Sigmoid colon (tissue), 7 donors: ENCODE data around the gene OTOGL. TPM values are rescaled to one million over a fixed set of nuclear protein-coding genes. Genes with fewer than 3 reads are reported as not detected.

Experiments used
- DNase-seq: peaks from one replicate; pipeline ENCODE4 v3.0.0-alpha.2; 2019
- H3K27ac ChIP-seq, 4 donors: fragments of 200-600 bp; sonication (generic); one replicate each; pipeline ENCODE4 v1.5.1; 2016 to 2019; ENCODE audit warnings: mild to moderate bottlenecking in 1 of 4
- H3K27me3 ChIP-seq, 3 donors: fragments of 200-600 bp; sonication (generic); one replicate each; pipeline ENCODE4 v1.5.1; 2019; ENCODE audit warnings: mild to moderate bottlenecking in 1 of 3
- H3K36me3 ChIP-seq, 4 donors: fragments of 200-600 bp; sonication (generic); one replicate each; pipeline ENCODE4 v1.5.1; 2016 to 2019
- H3K4me1 ChIP-seq, 4 donors: fragments of 200-600 bp; sonication (generic); one replicate each; pipeline ENCODE4 v1.5.1; 2017 to 2019
- H3K4me3 ChIP-seq, 4 donors: fragments of 200-600 bp; sonication (generic); one replicate each; pipeline ENCODE4 v1.5.1; 2017 to 2019; ENCODE audit warnings: mild to moderate bottlenecking in 2 of 4, moderate library complexity in 1 of 4
- H3K9me3 ChIP-seq, 4 donors: fragments of 200-600 bp in 3 of 4; sonication (generic) in 3 of 4; one replicate each; pipeline versions ENCODE4 v1.5.1 to v1.6.1; 2013 to 2019
- CTCF ChIP-seq, 4 experiments: fragments of 450-650 bp in 3 of 4; fragments of 200-600 bp in 1 of 4; IDR thresholded peaks; one replicate each; pipeline ENCODE4 v1.5.1; 2016 to 2019; ENCODE audit warnings: antibody characterized with exemption in 4 of 4, mild to moderate bottlenecking in 3 of 4, moderate library complexity in 2 of 4
- EP300 ChIP-seq, 4 donors: sonication (generic); formaldehyde crosslinking; IDR thresholded peaks; one replicate each; pipeline ENCODE4 v1.6.1; 2017; ENCODE audit warnings: antibody characterized with exemption in 4 of 4
- POLR2A ChIP-seq, 2 donors: fragments of 450-650 bp; IDR thresholded peaks; one replicate each; pipeline ENCODE4 v1.6.1; 2016; ENCODE audit warnings: antibody characterized with exemption in 2 of 2, mild to moderate bottlenecking in 2 of 2, moderate library complexity in 2 of 2
- POLR2AphosphoS5 ChIP-seq, 4 donors: sonication (generic); formaldehyde crosslinking; IDR thresholded peaks; one replicate each; pipeline ENCODE4 v1.6.1; 2017; ENCODE audit warnings: antibody characterized with exemption in 4 of 4
- WGBS, 2 donors: extraction: QIAGEN DNeasy Blood & Tissue Kit; methylation state at CpG; one replicate each; pipeline ENCODE4 v1.1.7; 2013; 5-methylcytosine and 5-hydroxymethylcytosine counted together
- intact Hi-C: fragments of 100-400 bp; cut with DNase I; formaldehyde crosslinking; loops from one replicate; pipeline ENCODE4 v1.15.1; 2023
- polyA plus RNA-seq, 3 donors: library from polyadenylated mRNA; stranded (reverse); fragments of 200-250 nt; gene quantifications; one replicate each; pipeline ENCODE4 v1.2.3, GENCODE V29; 2013
- total RNA-seq, 4 donors: library from RNA; depleted of rRNA; stranded (reverse); fragments of >200 nt; gene quantifications; one replicate each; pipeline ENCODE4 v1.1.0, GENCODE V29; 2016
- donor health status: healthy with polysubstance abuse.
- donor health status: Bipolar disorder and iron deficiency.
- donor health status: healthy.

OTOGL gene
- total and polyA plus RNA-seq, 7 donors: 0.07 to 4.7 (median 0.81) TPM; not detected in 2

GRCh38 chr12:80359703-80360102, 260.4 kb downstream of the OTOGL start:
- Histone ChIP-seq H3K4me1 (no peaks in the 10 kb centered on the region), H3K4me3 (no peak overlapping the region), H3K36me3 (no peaks in the 10 kb centered on the region), H3K27ac (no peak overlapping the region), H3K27me3 (no peaks in the 10 kb centered on the region), H3K9me3 (no peaks in the 10 kb centered on the region)
- TF ChIP-seq CTCF (IDR thresholded peaks at IDR 0.05) (no peak), POLR2A (IDR thresholded peaks at IDR 0.05) (no peak), POLR2AphosphoS5 (IDR thresholded peaks at IDR 0.05) (no peak), EP300 (IDR thresholded peaks at IDR 0.05) (no peak)
- intact Hi-C loops: no loop called here
- no peak for DNase-seq

GRCh38 chr12:80364056-80364455, 264.7 kb downstream of the OTOGL start:
- H3K9me3 ChIP-seq: no peaks in the 10 kb centered on the region
- WGBS, 2 donors: 83 to 85% methylated on average over 3 of the region's 3 CpGs
- TF ChIP-seq EP300 (IDR thresholded peaks at IDR 0.05) (no peak), POLR2A (IDR thresholded peaks at IDR 0.05) (no peak), POLR2AphosphoS5 (IDR thresholded peaks at IDR 0.05) (no peak), CTCF (IDR thresholded peaks at IDR 0.05) (no peak)

DNA sequence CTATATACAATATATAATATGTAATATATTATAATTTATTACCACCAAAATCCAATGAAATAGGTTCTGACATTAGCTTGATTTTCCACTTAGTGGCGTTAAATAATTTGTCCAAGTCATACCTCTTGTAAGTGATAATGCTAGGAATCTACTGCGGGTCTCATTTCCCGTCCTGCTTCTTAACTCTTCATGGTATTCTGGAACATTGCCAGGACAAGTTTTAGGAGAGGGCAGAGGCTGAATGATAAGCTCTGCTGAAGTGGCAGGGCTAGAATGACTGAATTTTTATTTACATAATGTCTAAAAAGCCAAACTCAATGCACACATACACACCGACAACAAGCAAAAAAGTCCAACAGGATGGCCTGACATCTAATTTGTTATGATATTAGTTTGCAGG, 274.3 kb downstream of the OTOGL start:
- TF ChIP-seq POLR2A (IDR thresholded peaks at IDR 0.05) (no peak), POLR2AphosphoS5 (IDR thresholded peaks at IDR 0.05) (no peak), CTCF (IDR thresholded peaks at IDR 0.05) (no peak), EP300 (IDR thresholded peaks at IDR 0.05) (no peak)
- Histone ChIP-seq H3K27ac (no peak overlapping the region), H3K27me3 (no peaks in the 10 kb centered on the region), H3K9me3 (no peaks in the 10 kb centered on the region), H3K4me1 (no peaks in the 10 kb centered on the region), H3K36me3 (no peaks in the 10 kb centered on the region), H3K4me3 (no peak overlapping the region)
- intact Hi-C loops: no loop called here
- DNase-seq: no peak
- 85 to 86% methylated on average over 4 of the region's 4 CpGs for WGBS, 2 donors

More at GRCh38 chr12:80364056-80364455, 264.7 kb downstream of the OTOGL start:
- Histone ChIP-seq H3K4me3 (no peak overlapping the region), H3K4me1 (no peaks in the 10 kb centered on the region), H3K27me3 (no peaks in the 10 kb centered on the region), H3K27ac (no peak overlapping the region), H3K36me3 (no peaks in the 10 kb centered on the region)
- intact Hi-C loops: no loop called here
- no peak for DNase-seq

DNA sequence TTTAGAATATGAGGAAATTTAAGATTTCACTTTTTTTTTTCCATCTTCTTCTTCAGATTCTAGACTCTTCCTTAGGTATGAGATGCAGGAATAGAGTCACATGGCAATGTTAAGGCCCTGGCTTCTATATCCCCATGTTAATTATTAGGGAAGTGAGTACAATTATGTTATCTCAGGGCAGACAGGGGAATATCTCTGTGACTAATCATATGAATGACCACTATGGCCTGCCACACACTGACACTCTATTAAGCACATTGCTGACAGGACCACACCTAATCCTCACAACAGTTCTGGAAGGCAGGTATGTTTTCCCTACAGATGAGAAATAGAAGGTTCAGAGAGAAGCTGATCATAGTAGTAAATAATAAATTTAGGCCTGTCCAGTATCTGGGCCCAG, 275.3 kb downstream of the OTOGL start:
- H3K4me1 ChIP-seq: no peaks in the 10 kb centered on the region
- H3K27ac ChIP-seq: no peak overlapping the region
- intact Hi-C loops: no loop called here
- H3K27me3 ChIP-seq: no peaks in the 10 kb centered on the region
- H3K9me3 ChIP-seq: no peaks in the 10 kb centered on the region
- TF ChIP-seq POLR2A (IDR thresholded peaks at IDR 0.05): no peak
- TF ChIP-seq CTCF (IDR thresholded peaks at IDR 0.05): no peak
- no peak for TF ChIP-seq POLR2AphosphoS5 (IDR thresholded peaks at IDR 0.05)
- TF ChIP-seq EP300 (IDR thresholded peaks at IDR 0.05): no peak
- no peak for DNase-seq
- H3K4me3 ChIP-seq: no peak overlapping the region
- no peaks in the 10 kb centered on the region for H3K36me3 ChIP-seq

DNA sequence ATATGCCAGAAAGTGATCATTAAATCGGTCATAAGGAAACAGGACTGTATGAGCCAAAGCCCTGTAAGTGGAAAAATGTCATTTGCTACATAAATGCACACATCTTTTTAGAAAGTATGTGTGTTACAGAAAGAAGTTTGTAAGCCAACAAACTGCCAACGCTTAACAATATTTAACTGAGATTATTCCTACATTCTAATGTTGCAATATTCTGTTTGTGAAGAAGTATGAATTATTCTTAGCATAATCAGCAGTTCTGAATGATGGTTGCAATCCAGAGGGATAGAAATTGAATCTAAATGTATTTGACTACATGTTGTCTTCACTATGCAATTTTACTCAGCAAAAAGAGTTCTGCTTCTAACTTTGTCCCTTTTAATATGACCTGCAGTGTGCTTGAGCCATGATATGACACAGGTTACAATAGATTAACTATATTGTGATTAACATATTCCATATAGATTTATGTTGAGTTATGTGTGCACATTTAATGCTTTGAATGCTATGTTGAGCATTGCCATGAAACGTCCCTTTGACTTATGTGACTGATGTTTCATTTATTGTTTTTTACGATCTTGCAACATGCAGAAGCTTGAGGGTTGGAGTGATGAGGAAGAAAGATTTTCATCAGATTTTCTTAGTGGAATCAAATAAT, 277.9 kb downstream of the OTOGL start:
- WGBS, 2 donors: 82 to 85% methylated on average over 4 of the region's 4 CpGs
- no peak overlapping the region for H3K4me3 ChIP-seq
- no peaks in the 10 kb centered on the region for H3K4me1 ChIP-seq
- no peaks in the 10 kb centered on the region for H3K27me3 ChIP-seq
- H3K27ac ChIP-seq: no peak overlapping the region
- H3K36me3 ChIP-seq: no peaks in the 10 kb centered on the region
- TF ChIP-seq EP300 (IDR thresholded peaks at IDR 0.05) (no peak), POLR2AphosphoS5 (IDR thresholded peaks at IDR 0.05) (no peak), POLR2A (IDR thresholded peaks at IDR 0.05) (no peak), CTCF (IDR thresholded peaks at IDR 0.05) (no peak)
- intact Hi-C loops: no loop called here
- no peak for DNase-seq
- no peaks in the 10 kb centered on the region for H3K9me3 ChIP-seq
